ENCODE measurements around the gene TRMT61B. TPM values are rescaled to one million over a fixed set of nuclear protein-coding genes. Genes with fewer than 3 reads are reported as not detected.

The TRMT61B gene
- total and polyA plus RNA-seq, 2 of the 4 experiments (the other 2 are of a cell fraction) = 5.7 to 6.6 TPM

- intact Hi-C loops (cut with micrococcal nuclease) = no loop called here
- Histone ChIP-seq H2BK5ac (ENCODE audit: low read depth, low read length, poor library complexity, severe bottlenecking) (no peak overlapping the region), H2BK120ac (ENCODE audit: low read depth, low read length) (no peak overlapping the region), H2AFZ (replicated peaks; ENCODE audit: low read length, poor library complexity) (no peak overlapping the region), H3K23ac (ENCODE audit: low read depth, low read length) (no peak overlapping the region), H3K4ac (ENCODE audit: low read depth, low read length) (no peak overlapping the region), H3K4me1 (ENCODE audit: control insufficient read depth, insufficient read depth, low read length) (peaks cover 16% of the 10 kb centered on the region), H3K36me3 (ENCODE audit: control insufficient read depth, insufficient read depth, low read length) (peaks cover 41% of the 10 kb centered on the region), H3K56ac (ENCODE audit: extremely low read depth, insufficient read depth, low read length) (no peak overlapping the region), H4K20me1 (ENCODE audit: insufficient read depth, low read length) (peaks cover 55% of the 10 kb centered on the region), H3K9me3 (ENCODE audit: control insufficient read depth, insufficient read depth, low read length) (no peaks in the 10 kb centered on the region), H4K5ac (ENCODE audit: low read depth, low read length) (no peak overlapping the region), H3K27ac (ENCODE audit: insufficient read depth, low read length) (no peak overlapping the region), H3K9ac (ENCODE audit: low read depth, low read length) (no peak overlapping the region), H3K27me3 (ENCODE audit: control insufficient read depth, insufficient read depth, low read length) (no peaks in the 10 kb centered on the region), H2BK20ac (ENCODE audit: low read depth, low read length) (no peak overlapping the region), H4K8ac (ENCODE audit: low read depth in 2 of 2, low read length in 2 of 2) (no peak overlapping the region), H3K9me1 (ENCODE audit: insufficient read depth, low read length) (peaks cover 12% of the 10 kb centered on the region), H2AK5ac (ENCODE audit: low read depth, low read length) (no peak overlapping the region), H2AK9ac (replicated peaks; ENCODE audit: low read depth, low read length, poor library complexity) (no peak overlapping the region), H3K4me3 (ENCODE audit: insufficient read depth, low read depth, low read length) (no peak overlapping the region), H2BK15ac (ENCODE audit: low read depth, low read length) (no peak overlapping the region), H3K4me2 (ENCODE audit: low read depth, low read length) (no peak overlapping the region), H4K91ac (ENCODE audit: insufficient read depth, low read depth, low read length) (no peak overlapping the region), H3K14ac (replicated peaks; ENCODE audit: low read depth, low read length) (no peak overlapping the region), H3K79me1 (ENCODE audit: low read depth in 1 of 2, low read length in 2 of 2) (peaks cover 30 to 71% of the 10 kb centered on the region in 2 experiments), H3K18ac (ENCODE audit: low read depth, low read length) (no peak overlapping the region)
- no TSS peak for BruUV-seq (replicated peaks)
- no peak for TF ChIP-seq SMC3 (IDR thresholded peaks at IDR 0.05; ENCODE audit: low read depth, low read length)
- no CpG with 5 or more reads among the region's 1 CpG for WGBS, 2 experiments (ENCODE audit: extremely low coverage in 2 of 2, insufficient read length in 1 of 2)
- dilution Hi-C loops (cut with HindIII; ENCODE audit: low sequenced_read_pairs, unreplicated experiment) = no loop called here
- POLR2A ChIA-PET (ENCODE audit: unreplicated experiment) = no interaction called here
- in situ Hi-C loops (cut with MboI; ENCODE audit: low sequenced_read_pairs) = loop anchor here (25.0 kb wide), 1 partner anchor 321 kb away; no protein-coding TSS in a partner anchor
- CTCF ChIA-PET = no interaction called here
- DNase-seq (no peak), ATAC-seq (ENCODE audit: low read depth) (no peak)
Observed at GRCh38 chr2:28908172-28908571, 38.1 kb upstream of the TRMT61B start.
